HL-60 (cell line): ENCODE data around the gene ANXA2R.
A peak's percentile ranks its signal among the peaks of the same experiment; 100 is the strongest.
"Not testable (repeated sequence)": the region's sequence is repeated elsewhere in the genome, so short reads cannot be mapped to it uniquely, and the experiment has no call there.

Experiments
- DNase-seq, 2 experiments: peaks; one replicate each; pipeline ENCODE4 v3.0.0-alpha.2; 2010 to 2020; ENCODE audit warnings: low read depth in 1 of 2, low spot score in 1 of 2
- H3K27ac ChIP-seq: fragments of 250-450 bp; sonication (Bioruptor Pico); replicated peaks from 2 replicates; pipeline ENCODE4 v1.5.1; 2020; ENCODE audit warnings: mild to moderate bottlenecking, moderate library complexity
- H3K27me3 ChIP-seq: fragments of 250-450 bp; sonication (Bioruptor Pico); 2 replicates; pipeline ENCODE4 v1.5.1; 2021; ENCODE audit warnings: mild to moderate bottlenecking, moderate library complexity; ENCODE audit not compliant: insufficient read depth, poor library complexity, severe bottlenecking
- H3K4me3 ChIP-seq: replicated peaks from 2 replicates; pipeline ENCODE4 v1.5.1; 2011; ENCODE audit warnings: mild to moderate bottlenecking, control low read depth, low read length; ENCODE audit not compliant: insufficient read depth
- CTCF ChIP-seq: IDR thresholded peaks from one replicate; pipeline ENCODE4 v1.5.1; 2011; ENCODE audit warnings: low read length, control low read depth, inconsistent platforms; ENCODE audit not compliant: insufficient read depth
- GABPA ChIP-seq: IDR thresholded peaks from 2 replicates; pipeline ENCODE4 v1.6.1; 2012; ENCODE audit warnings: low read depth
- POLR2AphosphoS5 ChIP-seq: IDR thresholded peaks from 2 replicates; pipeline ENCODE4 v1.6.1; 2012; ENCODE audit warnings: low read depth
- REST ChIP-seq: IDR thresholded peaks from 2 replicates; pipeline ENCODE4 v1.6.1; 2012; ENCODE audit warnings: low read depth; ENCODE audit not compliant: insufficient replicate concordance
- SPI1 ChIP-seq: IDR thresholded peaks from 2 replicates; pipeline ENCODE4 v1.6.1; 2012; ENCODE audit warnings: low read depth, mild to moderate bottlenecking, borderline replicate concordance
- long read RNA-seq: library from polyadenylated mRNA; unstranded; transcript quantifications from one replicate; pipeline ENCODE4 v2.0.0, GENCODE V29; 2020

ANXA2R gene
- long read RNA-seq, transcript ANXA2R-202 (1 exons, 1,265 nt) = major isoform, 11 of 12 reads
- long read RNA-seq, partial matches to known transcripts = 0 of 12 reads
- long read RNA-seq, other reads (novel, unspliced or antisense) = 1 of 12 reads

GRCh38 chr5:43040287-43041098, at the start of gene ANXA2R:
Gene ANXA2R (minus strand): TSS chr5:43040319. CDS start chr5:43040046, 273 bp downstream.
- Histone ChIP-seq H3K4me3 (peak within 1 kb of the TSS; percentile 44), H3K27me3 (no peaks in the 10 kb centered on the region), H3K27ac (peak within 1 kb of the TSS; percentile 100)
- DNase-seq = peak in 1 of 2 experiments; percentile 97
- TF ChIP-seq REST (no peak), SPI1 (peak; percentile 20; the same call in 1 of the 2 replicates), GABPA (0 out of 2 replicates have a peak, but pooled peaks have one; percentile 23), CTCF (peak; percentile 58), POLR2AphosphoS5 (peak; percentile 44; the same call in 1 of the 2 replicates)

DNA sequence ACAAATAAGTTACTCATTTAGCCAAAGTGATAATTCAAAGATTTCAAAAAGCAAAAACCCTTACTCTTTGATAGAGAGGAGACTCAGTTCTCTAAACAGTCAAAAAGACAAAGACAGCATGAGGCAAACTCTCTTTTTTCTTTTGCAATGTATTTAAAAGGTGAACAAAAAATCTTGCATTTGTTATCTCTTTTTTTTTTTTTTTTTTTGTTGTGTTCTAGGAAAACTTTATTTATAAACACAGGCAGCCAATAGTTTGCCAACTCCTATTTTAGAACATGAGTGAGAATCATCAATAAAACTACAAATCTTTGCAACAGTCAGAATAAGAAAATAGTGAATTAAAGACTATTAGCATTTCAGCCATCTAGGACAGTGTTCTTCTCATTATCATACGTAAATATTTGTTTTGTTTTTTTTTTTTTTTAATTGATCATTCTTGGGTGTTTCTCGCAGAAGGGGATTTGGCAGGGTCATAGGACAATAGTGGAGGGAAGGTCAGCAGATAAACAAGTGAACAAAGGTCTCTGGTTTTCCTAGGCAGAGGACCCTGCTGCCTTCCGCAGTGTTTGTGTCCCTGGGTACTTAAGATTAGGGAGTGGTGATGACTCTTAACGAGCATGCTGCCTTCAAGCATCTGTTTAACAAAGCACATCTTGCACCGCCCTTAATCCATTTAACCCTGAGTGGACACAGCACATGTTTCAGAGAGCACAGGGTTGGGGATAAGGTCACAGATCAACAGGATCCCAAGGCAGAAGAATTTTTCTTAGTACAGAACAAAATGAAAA, 46.2 kb upstream of the ANXA2R start:
- H3K27ac ChIP-seq, DNase-seq, H3K27me3 ChIP-seq, H3K4me3 ChIP-seq: not testable (repeated sequence)

DNA sequence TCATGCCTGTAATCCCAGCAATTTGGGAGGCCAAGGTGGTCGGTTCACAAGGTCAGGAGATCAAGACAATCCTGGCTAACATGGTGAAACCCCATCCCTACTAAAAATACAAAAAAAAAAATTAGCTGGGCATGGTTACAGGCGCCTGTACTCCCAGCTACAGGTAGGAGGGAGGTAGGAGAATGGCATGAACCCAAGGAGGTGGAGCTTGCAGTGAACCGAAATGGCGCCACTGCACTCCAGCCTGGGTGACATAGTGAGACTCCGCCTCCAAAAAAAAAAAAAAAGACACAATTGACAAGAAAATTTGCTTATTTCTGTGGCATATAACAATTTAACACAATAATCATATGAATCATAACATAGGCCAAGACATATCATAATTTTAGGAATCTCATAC, 45.3 kb upstream of the ANXA2R start:
- DNase-seq = no peak
- Histone ChIP-seq H3K4me3 (no peak overlapping the region), H3K27ac (no peak overlapping the region), H3K27me3 (no peaks in the 10 kb centered on the region)
- TF ChIP-seq REST = no peak

- not testable (repeated sequence) for H3K27me3 ChIP-seq, H3K27ac ChIP-seq, DNase-seq
Measured at GRCh38 chr5:43084468-43084867, 44.3 kb upstream of the ANXA2R start.

DNA sequence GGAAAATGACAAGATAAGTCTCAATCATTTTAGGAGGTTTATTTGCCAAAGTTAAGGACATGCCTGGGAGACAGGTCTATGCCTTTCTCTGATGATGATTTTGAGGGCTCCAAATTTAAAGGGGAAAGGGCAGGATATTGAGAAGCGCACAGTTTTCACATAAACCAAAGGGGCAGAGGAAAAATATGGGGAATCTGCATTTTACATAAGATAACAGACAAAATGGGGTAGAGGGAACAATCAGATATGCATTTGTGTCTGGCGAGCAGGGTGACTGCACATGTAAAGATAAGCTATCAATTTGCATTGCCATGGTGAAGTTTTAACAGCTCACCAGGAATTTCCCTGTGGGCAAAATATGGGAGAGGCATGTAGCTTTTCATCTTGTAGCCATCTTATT, 41.2 kb upstream of the ANXA2R start:
- not testable (repeated sequence) for H3K27ac ChIP-seq, H3K4me3 ChIP-seq, H3K27me3 ChIP-seq, DNase-seq

More at GRCh38 chr5:43084468-43084867, 44.3 kb upstream of the ANXA2R start:
- not testable (repeated sequence) for H3K4me3 ChIP-seq
